ENCODE data around the gene SLC16A3.

DNA sequence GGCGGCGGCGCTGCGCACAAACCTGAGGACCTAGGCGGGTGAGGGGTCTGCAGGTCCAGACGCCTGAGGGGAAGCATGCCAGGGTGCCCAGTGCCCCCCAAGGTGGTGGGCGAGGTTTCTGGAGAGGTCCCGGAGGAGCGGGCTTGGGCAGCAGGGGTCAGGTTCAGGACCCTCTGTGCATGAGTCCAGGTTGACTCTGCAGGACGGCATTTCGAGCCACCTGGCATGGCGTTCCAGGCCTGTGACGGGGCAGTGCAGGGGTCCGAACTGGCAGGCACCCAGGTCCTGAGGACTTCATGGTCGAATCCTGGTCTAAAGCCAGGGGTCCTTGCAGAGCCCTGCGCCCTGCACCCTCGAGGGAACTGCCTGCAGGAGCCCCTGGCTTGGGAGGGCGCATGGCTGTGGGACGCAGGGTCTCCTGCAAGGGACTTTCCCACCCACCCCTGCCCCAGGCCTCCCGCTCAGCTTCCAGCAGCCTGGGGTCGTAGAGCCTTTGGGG lies 3.5 kb downstream of the SLC16A3 start:
- no peak for TF ChIP-seq POLR2A (IDR thresholded peaks at IDR 0.05)
- TF ChIP-seq, protein P1, sequence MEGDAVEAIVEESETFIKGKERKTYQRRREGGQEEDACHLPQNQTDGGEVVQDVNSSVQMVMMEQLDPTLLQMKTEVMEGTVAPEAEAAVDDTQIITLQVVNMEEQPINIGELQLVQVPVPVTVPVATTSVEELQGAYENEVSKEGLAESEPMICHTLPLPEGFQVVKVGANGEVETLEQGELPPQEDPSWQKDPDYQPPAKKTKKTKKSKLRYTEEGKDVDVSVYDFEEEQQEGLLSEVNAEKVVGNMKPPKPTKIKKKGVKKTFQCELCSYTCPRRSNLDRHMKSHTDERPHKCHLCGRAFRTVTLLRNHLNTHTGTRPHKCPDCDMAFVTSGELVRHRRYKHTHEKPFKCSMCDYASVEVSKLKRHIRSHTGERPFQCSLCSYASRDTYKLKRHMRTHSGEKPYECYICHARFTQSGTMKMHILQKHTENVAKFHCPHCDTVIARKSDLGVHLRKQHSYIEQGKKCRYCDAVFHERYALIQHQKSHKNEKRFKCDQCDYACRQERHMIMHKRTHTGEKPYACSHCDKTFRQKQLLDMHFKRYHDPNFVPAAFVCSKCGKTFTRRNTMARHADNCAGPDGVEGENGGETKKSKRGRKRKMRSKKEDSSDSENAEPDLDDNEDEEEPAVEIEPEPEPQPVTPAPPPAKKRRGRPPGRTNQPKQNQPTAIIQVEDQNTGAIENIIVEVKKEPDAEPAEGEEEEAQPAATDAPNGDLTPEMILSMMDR (IDR thresholded peaks at IDR 0.05), result no peak
- no peak for TF ChIP-seq POLR2AphosphoS5 (IDR thresholded peaks at IDR 0.05)

All from prostate gland (tissue), 2 donors.